Ammon's horn (tissue), 1 donor: ENCODE measurements around the gene TDRD1.
"Not testable (repeated sequence)": the region's sequence is repeated elsewhere in the genome, so short reads cannot be mapped to it uniquely, and the experiment has no call there.

ENCODE experiments used
- DNase-seq: peaks from one replicate; pipeline ENCODE4 v3.0.0-alpha.2; 2016; ENCODE audit warnings: low spot score

The TDRD1 gene, protein sequence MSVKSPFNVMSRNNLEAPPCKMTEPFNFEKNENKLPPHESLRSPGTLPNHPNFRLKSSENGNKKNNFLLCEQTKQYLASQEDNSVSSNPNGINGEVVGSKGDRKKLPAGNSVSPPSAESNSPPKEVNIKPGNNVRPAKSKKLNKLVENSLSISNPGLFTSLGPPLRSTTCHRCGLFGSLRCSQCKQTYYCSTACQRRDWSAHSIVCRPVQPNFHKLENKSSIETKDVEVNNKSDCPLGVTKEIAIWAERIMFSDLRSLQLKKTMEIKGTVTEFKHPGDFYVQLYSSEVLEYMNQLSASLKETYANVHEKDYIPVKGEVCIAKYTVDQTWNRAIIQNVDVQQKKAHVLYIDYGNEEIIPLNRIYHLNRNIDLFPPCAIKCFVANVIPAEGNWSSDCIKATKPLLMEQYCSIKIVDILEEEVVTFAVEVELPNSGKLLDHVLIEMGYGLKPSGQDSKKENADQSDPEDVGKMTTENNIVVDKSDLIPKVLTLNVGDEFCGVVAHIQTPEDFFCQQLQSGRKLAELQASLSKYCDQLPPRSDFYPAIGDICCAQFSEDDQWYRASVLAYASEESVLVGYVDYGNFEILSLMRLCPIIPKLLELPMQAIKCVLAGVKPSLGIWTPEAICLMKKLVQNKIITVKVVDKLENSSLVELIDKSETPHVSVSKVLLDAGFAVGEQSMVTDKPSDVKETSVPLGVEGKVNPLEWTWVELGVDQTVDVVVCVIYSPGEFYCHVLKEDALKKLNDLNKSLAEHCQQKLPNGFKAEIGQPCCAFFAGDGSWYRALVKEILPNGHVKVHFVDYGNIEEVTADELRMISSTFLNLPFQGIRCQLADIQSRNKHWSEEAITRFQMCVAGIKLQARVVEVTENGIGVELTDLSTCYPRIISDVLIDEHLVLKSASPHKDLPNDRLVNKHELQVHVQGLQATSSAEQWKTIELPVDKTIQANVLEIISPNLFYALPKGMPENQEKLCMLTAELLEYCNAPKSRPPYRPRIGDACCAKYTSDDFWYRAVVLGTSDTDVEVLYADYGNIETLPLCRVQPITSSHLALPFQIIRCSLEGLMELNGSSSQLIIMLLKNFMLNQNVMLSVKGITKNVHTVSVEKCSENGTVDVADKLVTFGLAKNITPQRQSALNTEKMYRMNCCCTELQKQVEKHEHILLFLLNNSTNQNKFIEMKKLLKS

DNA sequence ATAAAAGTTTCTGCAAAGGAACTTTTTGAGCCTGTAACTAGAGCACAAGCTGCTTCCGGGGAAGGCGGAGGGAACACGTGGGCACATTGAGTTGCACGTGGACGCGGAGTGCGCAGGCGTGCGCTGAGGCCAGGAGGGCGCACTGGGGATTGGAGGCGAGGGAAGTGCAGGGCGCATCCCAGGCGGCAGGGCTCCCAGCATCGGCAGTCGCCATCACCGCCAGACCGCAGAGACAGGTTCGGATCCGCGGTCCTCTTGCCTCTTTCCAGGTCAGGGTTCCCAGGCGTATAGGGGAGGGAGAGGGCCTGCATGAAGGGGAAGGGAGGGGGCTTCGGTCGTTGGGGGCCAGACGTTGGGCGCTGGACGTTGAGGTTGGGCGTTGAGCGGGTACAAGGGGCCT is at the start of gene TDRD1:
TSS of gene TDRD1 (plus strand) at position 206 of the 400 bp plus-strand sequence. CDS start 8,479 bp downstream, outside the sequence.
- no peak for DNase-seq

DNA sequence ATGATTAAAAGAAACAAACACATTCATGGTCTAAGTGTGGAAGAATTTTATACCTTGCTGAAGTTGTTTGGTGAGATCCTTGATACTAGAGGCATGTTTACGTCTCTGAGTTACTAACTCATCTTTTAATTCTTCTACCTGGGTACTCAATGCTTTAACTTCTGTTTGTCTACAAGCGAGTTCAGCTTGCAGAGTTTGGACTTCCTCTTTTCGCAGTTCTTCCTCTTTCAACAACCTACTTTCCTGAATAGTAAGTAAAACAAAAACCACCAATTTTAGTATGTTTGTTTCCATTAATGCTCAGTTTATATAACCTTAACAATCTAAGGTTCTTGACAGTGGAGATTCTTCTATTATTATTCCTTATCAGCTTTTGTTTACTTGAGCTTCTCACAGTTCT is 48.1 kb upstream of the TDRD1 start:
- peak; percentile 28 for DNase-seq

DNA sequence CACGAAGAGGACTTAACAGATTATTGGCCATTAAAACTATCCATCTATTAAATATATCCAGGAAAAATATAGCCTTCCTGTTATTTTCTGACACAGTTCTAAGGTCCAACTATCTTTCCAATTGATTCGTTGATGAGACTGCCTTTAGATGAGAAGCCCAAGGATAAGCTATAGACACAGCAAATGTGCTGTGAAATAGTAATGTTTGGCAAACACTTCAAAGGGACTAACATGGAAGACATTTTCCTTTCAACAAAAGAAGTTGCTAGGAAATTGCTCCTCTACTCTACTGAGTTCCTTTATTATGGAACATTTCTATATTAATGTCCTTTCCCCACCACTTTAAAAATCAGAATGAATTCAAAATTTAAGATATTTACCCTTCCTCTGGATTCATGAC is 43.7 kb upstream of the TDRD1 start:
- DNase-seq = no peak

DNA sequence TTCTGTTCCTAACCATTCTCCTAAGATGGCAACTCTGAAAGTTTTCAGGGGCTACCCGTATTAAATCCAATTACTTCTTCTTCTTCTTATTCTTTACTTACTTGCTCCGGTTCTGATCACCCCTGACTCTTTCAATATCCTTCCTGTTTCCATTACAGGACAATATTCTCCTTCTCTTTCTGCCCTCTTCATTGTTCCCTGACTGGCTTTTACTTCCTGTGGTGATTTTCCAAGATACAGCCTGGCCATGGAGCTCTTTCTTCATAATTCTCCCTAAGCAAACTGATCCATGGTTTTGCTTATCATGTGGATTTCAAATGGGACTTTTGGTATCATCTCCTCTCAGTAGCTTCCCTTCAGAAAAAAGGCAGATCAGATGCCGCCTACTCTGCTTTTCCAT is 40.6 kb upstream of the TDRD1 start:
- DNase-seq = no peak

DNA sequence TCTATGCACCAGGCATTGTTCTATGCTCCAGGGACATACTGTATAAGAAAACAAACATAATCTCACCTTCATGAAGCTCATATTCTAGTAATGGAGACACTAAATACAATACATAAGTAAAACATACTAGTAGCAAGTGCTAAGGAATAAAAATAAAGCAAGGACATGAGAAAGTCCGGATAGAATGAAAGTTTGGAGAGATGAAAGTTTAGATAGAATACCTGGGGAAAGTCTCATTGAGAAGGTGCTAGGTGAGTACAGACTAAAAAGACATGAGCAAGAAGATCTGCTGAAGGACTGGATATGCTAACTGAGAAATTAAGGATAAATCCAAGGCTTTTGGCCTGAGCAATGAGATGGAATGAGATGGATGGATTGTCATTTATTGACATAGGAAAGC is 39.1 kb upstream of the TDRD1 start:
- DNase-seq = no peak

DNA sequence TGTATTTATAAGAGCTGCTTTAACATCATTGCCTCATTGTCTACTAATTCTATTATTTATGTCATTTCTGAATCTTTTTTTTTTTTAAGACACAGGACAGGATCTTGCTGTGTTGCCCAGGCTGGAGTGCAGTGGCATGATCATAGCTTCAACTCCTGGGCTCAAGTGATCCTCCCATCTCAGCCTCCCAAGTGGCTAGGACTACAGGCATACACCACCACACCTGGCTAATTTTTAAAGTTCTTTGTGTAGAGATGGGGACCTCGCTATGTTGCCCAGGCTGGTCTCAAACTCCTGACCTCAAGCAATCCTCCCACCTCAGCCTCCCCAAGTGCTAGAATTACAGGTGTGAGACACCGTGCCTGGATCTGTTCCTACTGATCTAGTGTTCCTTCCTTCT is 38.3 kb upstream of the TDRD1 start:
- DNase-seq = not testable (repeated sequence)

DNA sequence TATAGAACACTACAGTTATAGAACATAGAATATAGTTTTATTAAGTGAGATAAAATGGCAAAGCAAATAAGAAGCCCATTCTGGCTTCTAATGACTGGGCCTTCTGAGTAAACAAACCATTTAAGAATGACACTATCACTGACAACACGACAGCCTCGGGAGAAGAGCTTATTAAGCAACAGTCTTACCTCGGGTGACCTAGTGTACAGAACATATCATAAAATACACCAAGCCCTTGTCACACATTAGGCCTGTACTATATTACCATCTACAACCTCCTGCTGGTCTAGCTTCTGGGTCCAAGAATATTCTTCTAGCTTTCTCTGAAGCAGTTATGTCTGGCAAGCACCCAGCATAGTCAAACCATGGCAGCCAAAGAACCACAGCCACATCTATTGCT is 37.1 kb upstream of the TDRD1 start:
- DNase-seq = no peak

DNA sequence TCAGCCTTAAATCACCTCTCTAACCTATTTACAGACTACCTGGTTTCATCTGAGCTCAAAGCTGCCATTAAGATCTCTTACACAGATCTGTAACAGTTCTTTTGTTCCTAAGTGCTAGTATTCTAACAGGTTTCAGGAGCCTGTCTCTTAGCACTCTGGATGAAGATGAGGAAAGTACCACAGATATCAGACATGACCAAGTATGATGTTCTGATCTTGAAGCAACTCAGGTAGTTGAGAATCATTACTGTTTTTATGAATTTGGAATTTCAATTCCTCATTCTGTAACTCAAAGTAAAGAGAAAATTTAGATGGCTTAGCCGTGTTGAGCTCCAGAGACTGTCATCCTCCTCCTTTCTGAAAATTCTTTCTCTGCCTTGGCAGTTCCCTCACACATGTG is 36.0 kb upstream of the TDRD1 start:
- DNase-seq = no peak

DNA sequence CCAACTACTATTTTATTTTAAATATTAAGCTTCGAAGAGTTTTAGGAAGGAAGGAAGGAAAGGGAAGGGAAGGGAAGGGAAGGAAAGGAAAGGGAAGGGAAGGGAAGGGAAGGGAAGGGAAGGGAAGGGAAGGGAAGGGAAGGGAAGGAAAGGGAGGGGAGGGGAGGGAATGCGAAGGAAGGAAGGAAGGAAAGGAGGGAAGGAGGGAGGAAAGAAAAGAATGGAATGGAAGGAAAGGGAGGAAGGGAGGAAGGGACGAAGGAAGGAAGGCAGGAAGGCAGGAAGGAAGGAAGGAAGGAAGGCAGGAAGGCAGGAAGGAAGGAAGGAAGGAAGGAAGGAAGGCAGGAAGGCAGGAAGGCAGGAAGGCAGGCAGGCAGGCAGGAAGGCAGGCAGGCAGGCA is 29.7 kb upstream of the TDRD1 start:
- DNase-seq = not testable (repeated sequence)

DNA sequence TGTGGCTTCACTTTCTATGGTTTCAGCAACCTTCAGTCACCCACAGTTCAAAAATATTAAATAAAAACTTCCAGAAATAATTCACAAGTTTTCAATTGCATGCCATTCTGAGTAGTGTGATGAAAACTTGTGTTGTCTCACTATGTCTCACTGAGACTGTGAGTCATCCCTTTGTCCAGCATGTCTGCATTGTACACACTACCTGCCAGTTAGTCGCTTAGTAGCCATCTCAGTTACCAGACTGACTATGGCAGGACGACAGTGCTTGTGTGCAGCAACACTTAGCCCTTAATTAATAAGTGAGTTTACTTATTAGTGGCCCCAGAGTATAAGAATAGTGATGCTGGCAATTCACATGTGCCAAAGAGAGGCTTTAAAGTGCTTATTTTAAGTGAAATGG is 27.7 kb upstream of the TDRD1 start:
- no peak for DNase-seq

DNA sequence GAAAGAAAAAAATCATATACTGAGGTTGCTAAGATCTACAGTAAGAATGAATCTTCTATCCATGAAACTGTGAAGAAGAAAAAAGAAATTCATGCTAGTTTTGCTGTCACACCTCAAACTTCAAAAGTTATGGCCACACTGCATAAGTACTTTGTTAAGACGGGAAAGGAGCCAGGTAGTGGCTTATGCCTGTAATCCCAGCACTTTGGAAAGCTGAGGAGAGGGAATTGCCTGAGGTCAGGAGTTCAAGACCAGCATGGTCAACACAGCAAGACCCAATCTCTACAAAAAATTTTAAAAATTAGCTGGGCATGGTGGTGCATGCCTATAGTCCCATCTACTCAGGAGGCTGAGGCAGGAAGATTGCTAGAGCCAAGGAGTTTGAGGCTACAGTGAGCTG is 27.3 kb upstream of the TDRD1 start:
- no peak for DNase-seq

DNA sequence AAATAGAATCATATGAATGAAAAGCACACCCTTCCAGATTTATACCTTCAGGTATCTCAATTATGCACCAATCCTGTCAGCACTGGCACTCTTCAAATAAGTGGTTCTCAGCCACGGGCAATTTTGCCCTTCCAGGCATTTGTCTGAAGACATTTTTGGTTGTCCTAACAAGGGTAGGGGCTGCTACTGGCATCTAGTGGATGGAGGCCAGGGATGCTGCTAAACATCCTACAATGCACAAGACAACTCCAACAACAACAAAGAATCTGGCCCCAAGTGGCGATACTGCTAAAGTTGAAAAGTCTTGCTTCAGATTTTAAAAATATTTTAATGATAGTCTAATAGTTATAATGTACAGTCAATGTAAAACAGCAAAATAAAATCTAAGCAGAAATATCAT is 21.2 kb upstream of the TDRD1 start:
- DNase-seq = no peak

DNA sequence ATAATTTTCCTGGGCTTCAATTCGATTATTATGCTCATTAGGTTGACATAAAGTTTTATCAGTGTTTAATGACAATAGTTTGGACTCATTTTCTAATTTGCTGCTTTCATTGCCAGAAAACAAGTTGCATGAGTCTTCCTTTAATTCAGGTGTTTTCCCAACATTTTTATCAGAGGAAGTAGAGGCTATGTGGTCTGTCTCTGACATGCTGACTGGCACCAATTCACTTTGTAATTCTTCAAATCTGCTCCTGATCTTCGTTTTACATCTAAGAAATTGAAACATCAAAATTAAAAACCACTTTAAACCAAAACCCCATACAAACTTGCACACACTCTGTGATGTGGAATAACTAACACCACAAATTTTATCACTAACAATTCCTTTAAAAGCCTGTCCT is 16.1 kb upstream of the TDRD1 start:
- DNase-seq = no peak

DNA sequence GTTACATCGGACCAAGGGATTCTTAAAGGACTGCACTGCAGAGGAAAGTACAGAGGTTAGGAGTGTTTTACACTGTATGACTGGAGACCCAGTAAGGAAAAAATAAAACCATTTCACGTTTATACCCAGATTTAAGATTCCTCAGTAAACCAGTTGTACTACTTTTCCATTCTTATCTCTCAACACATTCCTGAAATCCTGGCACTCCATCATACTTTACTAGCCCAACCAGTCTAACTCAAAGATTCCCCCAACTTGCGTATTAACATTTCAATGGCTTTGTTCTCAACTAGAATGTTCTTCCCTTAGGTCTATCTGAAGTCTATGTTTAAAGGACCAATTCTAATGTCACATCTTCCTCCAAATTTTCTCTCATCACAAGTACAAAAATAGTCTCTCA is 13.1 kb upstream of the TDRD1 start:
- DNase-seq = no peak

DNA sequence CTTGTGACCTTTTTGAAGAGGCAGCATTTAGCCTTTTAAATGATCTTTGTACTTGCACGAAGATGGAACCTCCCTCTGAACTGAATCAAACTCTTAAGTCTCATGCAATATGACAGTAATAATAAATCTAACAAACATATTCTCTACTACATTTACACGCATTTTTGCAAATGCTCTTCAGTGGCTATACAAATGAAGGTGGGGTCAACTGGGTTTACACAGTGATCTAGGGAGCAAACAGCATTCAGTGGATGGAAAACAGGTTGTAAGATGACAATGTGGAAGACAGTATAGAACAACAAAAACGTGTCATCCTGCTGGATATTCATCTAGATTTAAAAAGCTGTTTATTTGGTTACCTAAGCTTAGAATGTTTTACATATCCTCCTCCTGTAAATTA is 12.7 kb upstream of the TDRD1 start:
- no peak for DNase-seq

DNA sequence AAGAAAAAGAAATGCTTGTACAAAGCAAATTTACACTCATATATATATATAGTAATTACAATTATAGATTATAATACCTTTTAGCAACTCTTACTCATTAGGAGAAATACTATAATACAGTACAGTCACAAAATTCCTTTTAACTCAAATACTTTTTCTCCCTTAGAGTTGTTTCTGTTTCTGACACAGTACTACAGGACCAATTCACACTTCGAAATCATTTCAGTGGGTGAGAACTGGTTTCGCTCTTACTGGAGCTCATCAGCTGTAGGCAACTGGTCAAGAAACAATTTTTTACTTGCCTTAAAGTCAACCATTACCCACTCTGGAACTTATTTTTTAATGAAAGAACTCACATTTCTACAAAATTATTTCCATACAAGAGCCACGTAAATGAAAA is 11.2 kb upstream of the TDRD1 start:
- no peak for DNase-seq

DNA sequence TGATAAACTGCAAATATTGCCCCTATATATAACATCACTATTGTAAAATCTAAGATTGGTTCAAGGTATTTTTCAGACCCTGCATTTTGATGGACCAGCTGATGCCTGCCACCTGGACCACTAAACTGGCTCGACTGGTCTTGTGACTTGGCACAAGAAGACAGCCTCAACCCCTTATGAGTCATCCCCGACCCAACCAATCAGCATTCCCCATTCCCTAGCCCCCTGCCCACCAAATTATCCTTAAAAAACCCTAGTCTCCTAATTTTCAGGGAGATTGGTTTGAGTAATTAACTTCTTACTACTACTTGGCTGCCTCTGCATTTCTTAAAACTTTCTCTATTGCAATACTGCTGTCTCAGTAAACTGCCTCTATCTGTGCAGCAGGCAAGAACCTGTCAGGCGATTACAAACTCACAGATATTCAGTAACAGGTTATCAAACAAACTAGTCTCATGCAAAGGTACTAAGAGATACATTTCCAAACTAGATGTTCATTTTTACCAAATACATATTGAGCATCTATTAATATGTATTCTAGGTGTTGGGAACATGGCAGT is 10.6 kb upstream of the TDRD1 start:
- no peak for DNase-seq

DNA sequence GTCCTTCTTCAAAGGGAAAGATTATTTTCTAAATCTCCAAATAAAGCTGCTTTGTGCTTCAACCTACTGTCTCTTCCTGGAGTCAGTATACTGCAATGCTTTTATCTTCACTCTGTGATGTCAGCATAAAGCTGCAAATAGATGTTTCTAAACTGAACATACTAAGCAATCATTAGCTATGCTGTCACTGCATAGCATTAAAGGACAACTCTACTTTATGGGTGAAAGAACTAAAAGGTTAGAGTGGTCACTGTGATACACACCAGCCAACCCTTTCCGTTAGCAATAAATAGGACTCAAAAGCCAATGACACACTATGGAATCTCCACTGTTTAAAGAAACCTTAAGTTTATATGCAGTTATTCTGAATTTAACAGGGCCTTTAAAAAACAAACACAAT is 6.9 kb upstream of the TDRD1 start:
- DNase-seq = no peak

DNA sequence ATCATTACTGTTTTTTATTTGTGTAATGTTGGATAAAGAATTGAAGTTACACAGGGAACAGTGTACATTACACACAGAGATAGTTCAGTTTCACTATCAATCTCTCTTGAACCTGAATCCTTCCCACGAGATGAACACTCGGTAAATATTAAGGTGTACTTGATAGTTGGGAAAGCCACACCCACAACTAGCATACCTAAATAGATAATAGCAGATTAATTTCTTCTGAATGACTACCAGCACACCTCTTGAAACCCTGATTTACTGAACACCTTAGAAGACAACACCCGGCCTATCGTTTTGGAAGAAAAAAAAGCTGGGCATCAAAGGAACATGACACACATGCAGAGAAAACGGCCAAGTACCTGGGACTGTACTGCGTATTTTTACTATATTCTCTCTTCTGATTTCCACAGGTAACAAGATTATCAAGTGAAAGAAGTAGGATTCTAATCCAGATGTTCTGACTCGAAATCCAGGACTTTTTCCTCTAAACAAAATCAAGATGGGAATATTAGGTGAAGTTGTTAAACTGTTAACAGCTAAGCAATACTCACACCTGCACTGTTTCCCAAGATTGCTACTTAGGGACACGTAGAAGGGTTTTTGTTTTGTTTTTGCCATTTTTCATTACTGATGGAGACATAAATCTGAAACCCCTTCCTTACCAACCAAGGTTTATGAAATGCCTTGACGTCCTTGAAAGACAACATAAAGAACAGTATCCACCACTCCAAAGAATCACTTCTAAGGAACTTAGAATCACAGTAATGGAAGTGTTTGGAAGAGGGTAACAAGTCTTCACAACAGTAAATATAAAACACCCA is 6.2 kb upstream of the TDRD1 start:
- no peak for DNase-seq

DNA sequence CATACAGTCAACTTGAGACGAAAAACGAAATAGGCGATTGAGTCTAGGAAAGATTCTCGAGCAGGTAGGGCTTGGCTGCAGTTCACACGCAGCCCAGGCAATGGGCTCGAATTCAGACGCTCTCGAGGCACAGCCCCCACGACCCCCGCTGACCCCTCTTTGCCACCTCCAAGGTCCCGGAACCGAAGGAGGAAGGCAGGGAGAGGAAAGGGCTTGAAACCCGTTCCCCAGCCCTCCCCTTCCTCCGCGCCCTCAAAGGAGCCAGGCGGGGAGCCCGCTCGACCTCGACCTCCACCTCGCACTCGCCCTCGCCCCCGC is 5.6 kb upstream of the TDRD1 start:
- DNase-seq = no peak

DNA sequence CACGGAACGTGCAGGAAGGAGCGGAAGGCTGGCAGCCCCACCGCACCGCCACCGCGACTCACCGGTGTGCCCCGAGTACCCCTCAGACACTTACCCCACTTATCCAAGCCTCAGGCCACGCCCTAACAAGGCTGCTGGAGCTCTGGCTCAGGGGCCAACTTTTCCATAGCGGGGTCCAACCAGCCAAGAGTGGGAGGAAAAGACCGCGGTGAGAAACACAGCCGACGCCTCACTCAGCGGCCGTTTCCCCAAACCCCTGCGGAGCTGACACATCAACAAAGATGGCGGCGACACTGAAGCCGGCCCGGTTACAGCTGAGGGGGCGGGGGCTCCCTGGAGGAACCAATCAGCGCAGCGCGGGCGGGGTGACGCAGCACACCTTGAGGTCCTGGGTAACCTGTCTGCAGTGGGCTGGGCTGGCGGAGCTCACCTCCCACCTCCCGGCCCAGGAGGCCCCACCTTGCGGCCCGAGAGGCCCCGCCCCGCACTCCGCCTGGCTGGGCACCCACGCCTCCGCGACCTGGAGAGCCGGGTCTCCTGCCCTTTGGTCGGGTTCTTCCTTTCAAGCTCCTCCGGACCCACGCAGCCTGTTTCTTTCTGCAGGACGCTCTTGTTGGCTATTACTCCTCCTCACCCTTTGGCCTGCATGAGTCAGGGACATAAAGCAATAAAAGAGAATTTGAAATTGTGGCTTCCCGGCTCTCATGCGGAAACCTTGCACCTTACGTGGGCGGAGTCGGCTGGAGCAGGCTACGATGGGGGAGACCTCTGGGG is 5.0 kb upstream of the TDRD1 start, which contains the start of gene CCDC186:
TSS of gene CCDC186 (minus strand) at position 283 of the 774 bp plus-strand sequence. CDS start 10,935 bp downstream, outside the sequence.
- DNase-seq = peak; percentile 96
